NB4 (cell line): Measurements from ENCODE around the gene SPTBN2.

Experiments
- MYC ChIP-seq: IDR thresholded peaks from 2 replicates; pipeline ENCODE4 v1.6.1; 2011; ENCODE audit warnings: low read depth, low read length
- POLR2A ChIP-seq: IDR thresholded peaks from 2 replicates; pipeline ENCODE4 v1.6.1; 2011; ENCODE audit warnings: mild to moderate bottlenecking; ENCODE audit not compliant: insufficient read length; ENCODE audit errors: extremely low read depth
- TF ChIP-seq, protein P1 (sequence below): IDR thresholded peaks from one replicate; pipeline ENCODE4 v1.5.1; 2012; ENCODE audit warnings: low read depth, low read length

GRCh38 chr11:66720899-66721470, 8.0 kb downstream of the SPTBN2 start:
- TF ChIP-seq, protein P1, sequence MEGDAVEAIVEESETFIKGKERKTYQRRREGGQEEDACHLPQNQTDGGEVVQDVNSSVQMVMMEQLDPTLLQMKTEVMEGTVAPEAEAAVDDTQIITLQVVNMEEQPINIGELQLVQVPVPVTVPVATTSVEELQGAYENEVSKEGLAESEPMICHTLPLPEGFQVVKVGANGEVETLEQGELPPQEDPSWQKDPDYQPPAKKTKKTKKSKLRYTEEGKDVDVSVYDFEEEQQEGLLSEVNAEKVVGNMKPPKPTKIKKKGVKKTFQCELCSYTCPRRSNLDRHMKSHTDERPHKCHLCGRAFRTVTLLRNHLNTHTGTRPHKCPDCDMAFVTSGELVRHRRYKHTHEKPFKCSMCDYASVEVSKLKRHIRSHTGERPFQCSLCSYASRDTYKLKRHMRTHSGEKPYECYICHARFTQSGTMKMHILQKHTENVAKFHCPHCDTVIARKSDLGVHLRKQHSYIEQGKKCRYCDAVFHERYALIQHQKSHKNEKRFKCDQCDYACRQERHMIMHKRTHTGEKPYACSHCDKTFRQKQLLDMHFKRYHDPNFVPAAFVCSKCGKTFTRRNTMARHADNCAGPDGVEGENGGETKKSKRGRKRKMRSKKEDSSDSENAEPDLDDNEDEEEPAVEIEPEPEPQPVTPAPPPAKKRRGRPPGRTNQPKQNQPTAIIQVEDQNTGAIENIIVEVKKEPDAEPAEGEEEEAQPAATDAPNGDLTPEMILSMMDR, result no peak
- TF ChIP-seq POLR2A (no peak), MYC (no peak)
